GM23338 (cell line): ENCODE results near the gene STAP2.

ENCODE experiments used
- CTCF ChIP-seq, 2 experiments: fragments of 200-600 bp in 1 of 2; sonication (generic) in 1 of 2; conservative IDR thresholded peaks; 2 replicates each; pipeline versions ENCODE4 v1.5.1 to v1.6.1; 2016 to 2017; ENCODE audit warnings: antibody characterized with exemption in 2 of 2, low read depth in 2 of 2, mild to moderate bottlenecking in 2 of 2, moderate library complexity in 1 of 2
- EZH2phosphoT487 ChIP-seq: fragments of 200-600 bp; sonication (generic); IDR thresholded peaks from one replicate; pipeline ENCODE4 v1.8.1; 2018; ENCODE audit warnings: antibody characterized with exemption; ENCODE audit not compliant: unreplicated experiment
- JUNB ChIP-seq: IDR thresholded peaks from one replicate; pipeline ENCODE4 v1.6.1; 2016; ENCODE audit warnings: antibody characterized with exemption; ENCODE audit not compliant: unreplicated experiment
- POLR2AphosphoS5 ChIP-seq: IDR thresholded peaks from 2 replicates; pipeline ENCODE4 v1.6.1; 2016; ENCODE audit warnings: antibody characterized with exemption, low read depth

GRCh38 chr19:4305257-4305612 lies 33.4 kb downstream of the STAP2 start:
- TF ChIP-seq POLR2AphosphoS5 (no peak), CTCF (conservative IDR thresholded peaks at IDR 0.05; ENCODE audit: low read depth in 2 of 2) (no peak), JUNB (no peak), EZH2phosphoT487 (no peak)
